Body of pancreas (tissue), 4 donors: ENCODE data around the gene OR5A1.

Experiments used
- POLR2A ChIP-seq, 3 donors: fragments of 450-650 bp; IDR thresholded peaks; one replicate each; pipeline ENCODE4 v1.6.1; 2016; ENCODE audit warnings: antibody characterized with exemption in 3 of 3, mild to moderate bottlenecking in 2 of 3
- TF ChIP-seq, protein P1 (sequence below), 7 experiments: fragments of 450-650 bp in 4 of 7; fragments of 200-600 bp in 3 of 7; sonication (generic) in 3 of 7; IDR thresholded peaks; one replicate each; pipeline ENCODE4 v1.5.1; 2016 to 2019; ENCODE audit warnings: antibody characterized with exemption in 7 of 7

DNA sequence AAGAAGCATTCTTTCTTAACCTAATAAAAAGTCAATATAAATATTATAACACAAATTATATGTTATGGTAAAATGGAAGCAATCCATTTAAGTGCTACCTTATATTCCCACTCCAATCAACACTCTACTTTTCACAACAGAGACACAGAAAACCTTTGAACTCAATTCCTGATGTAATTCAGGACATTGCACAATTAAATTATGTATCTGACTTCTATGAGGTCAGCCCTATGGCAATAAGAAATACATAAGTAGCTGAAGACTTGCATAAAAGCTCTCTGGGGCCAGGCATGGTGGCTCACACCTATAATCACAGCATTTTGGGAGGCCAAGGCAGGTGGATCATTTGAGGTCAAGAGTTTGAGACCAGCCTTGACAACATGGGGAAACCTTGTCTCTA, 43.6 kb downstream of the OR5A1 start:
- TF ChIP-seq, protein P1, sequence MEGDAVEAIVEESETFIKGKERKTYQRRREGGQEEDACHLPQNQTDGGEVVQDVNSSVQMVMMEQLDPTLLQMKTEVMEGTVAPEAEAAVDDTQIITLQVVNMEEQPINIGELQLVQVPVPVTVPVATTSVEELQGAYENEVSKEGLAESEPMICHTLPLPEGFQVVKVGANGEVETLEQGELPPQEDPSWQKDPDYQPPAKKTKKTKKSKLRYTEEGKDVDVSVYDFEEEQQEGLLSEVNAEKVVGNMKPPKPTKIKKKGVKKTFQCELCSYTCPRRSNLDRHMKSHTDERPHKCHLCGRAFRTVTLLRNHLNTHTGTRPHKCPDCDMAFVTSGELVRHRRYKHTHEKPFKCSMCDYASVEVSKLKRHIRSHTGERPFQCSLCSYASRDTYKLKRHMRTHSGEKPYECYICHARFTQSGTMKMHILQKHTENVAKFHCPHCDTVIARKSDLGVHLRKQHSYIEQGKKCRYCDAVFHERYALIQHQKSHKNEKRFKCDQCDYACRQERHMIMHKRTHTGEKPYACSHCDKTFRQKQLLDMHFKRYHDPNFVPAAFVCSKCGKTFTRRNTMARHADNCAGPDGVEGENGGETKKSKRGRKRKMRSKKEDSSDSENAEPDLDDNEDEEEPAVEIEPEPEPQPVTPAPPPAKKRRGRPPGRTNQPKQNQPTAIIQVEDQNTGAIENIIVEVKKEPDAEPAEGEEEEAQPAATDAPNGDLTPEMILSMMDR (IDR thresholded peaks at IDR 0.05) = no peak
- TF ChIP-seq POLR2A (IDR thresholded peaks at IDR 0.05) = no peak
